HG02623 (cell line): ENCODE results near the gene LST1.

Experiments used
- ATAC-seq: cut with Tn5 transposase; IDR thresholded peaks from one replicate; pipeline ENCODE4 v1.9.1; 2021; ENCODE audit warnings: moderate library complexity; ENCODE audit not compliant: unreplicated experiment

Gene LST1

GRCh38 chr6:31559958-31560696 lies 25.9 kb upstream of the LST1 start:
- ATAC-seq: peak; percentile 62

- no peak for ATAC-seq
These were observed 25.4 kb upstream of the LST1 start for GRCh38 chr6:31560697-31561058.

GRCh38 chr6:31567531-31568370 lies 18.3 kb upstream of the LST1 start:
- ATAC-seq: no peak

GRCh38 chr6:31568537-31568961 lies 17.5 kb upstream of the LST1 start:
- ATAC-seq: peak; percentile 48

GRCh38 chr6:31569861-31570536 lies 16.1 kb upstream of the LST1 start:
- no peak for ATAC-seq

GRCh38 chr6:31572041-31572911 lies 13.8 kb upstream of the LST1 start, which contains the start of gene LTA:
Gene LTA (plus strand): TSS chr6:31572289. CDS start chr6:31572743, 454 bp downstream.
- ATAC-seq: peak; percentile 37

GRCh38 chr6:31573239-31574105 lies 12.6 kb upstream of the LST1 start:
- no peak for ATAC-seq

- no peak for ATAC-seq
These were observed 11.7 kb upstream of the LST1 start for GRCh38 chr6:31574106-31575061.

- no peak for ATAC-seq
These were observed 10.7 kb upstream of the LST1 start, which contains the start of gene TNF for GRCh38 chr6:31575335-31575901. Gene TNF (plus strand): TSS chr6:31575565. CDS start chr6:31575742, 177 bp downstream.

GRCh38 chr6:31575952-31576685 lies 10.0 kb upstream of the LST1 start:
- ATAC-seq: no peak

- ATAC-seq: no peak
These were observed 9.0 kb upstream of the LST1 start for GRCh38 chr6:31576897-31577578.

- no peak for ATAC-seq
These were observed 8.5 kb upstream of the LST1 start for GRCh38 chr6:31577579-31577966.

- ATAC-seq: no peak
These were observed 7.6 kb upstream of the LST1 start for GRCh38 chr6:31578184-31579118.

- ATAC-seq: no peak
These were observed 7.0 kb upstream of the LST1 start for GRCh38 chr6:31579119-31579505.

GRCh38 chr6:31579546-31580437 lies 6.3 kb upstream of the LST1 start:
- ATAC-seq: no peak
